Brain microvascular endothelial cell (primary cell): ENCODE measurements around the gene COL21A1.

ENCODE experiments used
- DNase-seq: peaks from one replicate; pipeline ENCODE4 v3.0.0-alpha.2; 2020
- H3K27ac ChIP-seq: fragments of 250-450 bp; sonication (Bioruptor Pico); 2 replicates; pipeline ENCODE4 v1.5.1; 2020; ENCODE audit warnings: mild to moderate bottlenecking, moderate library complexity
- H3K27me3 ChIP-seq: fragments of 250-450 bp; sonication (Bioruptor Pico); replicated peaks from 2 replicates; pipeline ENCODE4 v1.5.1; 2020; ENCODE audit warnings: mild to moderate bottlenecking
- H3K36me3 ChIP-seq: fragments of 250-450 bp; sonication (Bioruptor Pico); replicated peaks from 2 replicates; pipeline ENCODE4 v1.5.1; 2020; ENCODE audit warnings: mild to moderate bottlenecking
- H3K4me3 ChIP-seq: 2 replicates; pipeline ENCODE4 v1.5.1; 2011; ENCODE audit warnings: low read depth, mild to moderate bottlenecking, control low read depth, low read length, moderate library complexity
- in situ Hi-C: cut with HindIII; loops from 2 replicates; pipeline ENCODE4 v1.10.0; 2017; ENCODE audit warnings: low sequenced_read_pairs, low pct_ligation_motif_present
- TF ChIP-seq, protein P1 (sequence below): IDR thresholded peaks from 2 replicates; pipeline ENCODE4 v1.5.1; 2011; ENCODE audit warnings: low read depth, mild to moderate bottlenecking, moderate library complexity, low read length, control low read depth, inconsistent platforms; ENCODE audit errors: missing control alignments

COL21A1 gene

DNA sequence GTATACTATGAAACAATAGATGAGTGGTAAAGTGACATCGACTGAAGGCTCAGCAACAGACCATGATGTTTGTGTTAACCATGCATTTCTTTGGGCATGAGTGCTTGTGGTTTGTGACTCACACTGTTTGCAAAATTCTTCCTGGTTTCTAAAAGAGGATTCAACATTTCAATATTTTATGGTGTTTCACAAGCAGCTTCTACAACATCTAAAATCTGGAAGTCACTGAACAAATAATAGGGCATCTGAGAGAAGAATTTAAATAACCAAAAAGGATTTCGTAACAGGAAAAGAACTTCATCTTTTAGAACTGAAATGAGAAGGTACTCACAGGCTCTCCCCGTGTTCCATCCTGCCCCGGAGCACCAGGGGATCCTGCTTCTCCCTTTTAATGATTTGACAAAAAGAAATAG lies 146.2 kb downstream of the COL21A1 start:
- no peak overlapping the region for H3K4me3 ChIP-seq
- TF ChIP-seq, protein P1, sequence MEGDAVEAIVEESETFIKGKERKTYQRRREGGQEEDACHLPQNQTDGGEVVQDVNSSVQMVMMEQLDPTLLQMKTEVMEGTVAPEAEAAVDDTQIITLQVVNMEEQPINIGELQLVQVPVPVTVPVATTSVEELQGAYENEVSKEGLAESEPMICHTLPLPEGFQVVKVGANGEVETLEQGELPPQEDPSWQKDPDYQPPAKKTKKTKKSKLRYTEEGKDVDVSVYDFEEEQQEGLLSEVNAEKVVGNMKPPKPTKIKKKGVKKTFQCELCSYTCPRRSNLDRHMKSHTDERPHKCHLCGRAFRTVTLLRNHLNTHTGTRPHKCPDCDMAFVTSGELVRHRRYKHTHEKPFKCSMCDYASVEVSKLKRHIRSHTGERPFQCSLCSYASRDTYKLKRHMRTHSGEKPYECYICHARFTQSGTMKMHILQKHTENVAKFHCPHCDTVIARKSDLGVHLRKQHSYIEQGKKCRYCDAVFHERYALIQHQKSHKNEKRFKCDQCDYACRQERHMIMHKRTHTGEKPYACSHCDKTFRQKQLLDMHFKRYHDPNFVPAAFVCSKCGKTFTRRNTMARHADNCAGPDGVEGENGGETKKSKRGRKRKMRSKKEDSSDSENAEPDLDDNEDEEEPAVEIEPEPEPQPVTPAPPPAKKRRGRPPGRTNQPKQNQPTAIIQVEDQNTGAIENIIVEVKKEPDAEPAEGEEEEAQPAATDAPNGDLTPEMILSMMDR = no peak
- DNase-seq = peak; percentile 93
- H3K27ac ChIP-seq = peak overlapping the region; percentile 41
- no peaks in the 10 kb centered on the region for H3K36me3 ChIP-seq
- in situ Hi-C loops = no loop called here
- H3K27me3 ChIP-seq = no peaks in the 10 kb centered on the region

DNA sequence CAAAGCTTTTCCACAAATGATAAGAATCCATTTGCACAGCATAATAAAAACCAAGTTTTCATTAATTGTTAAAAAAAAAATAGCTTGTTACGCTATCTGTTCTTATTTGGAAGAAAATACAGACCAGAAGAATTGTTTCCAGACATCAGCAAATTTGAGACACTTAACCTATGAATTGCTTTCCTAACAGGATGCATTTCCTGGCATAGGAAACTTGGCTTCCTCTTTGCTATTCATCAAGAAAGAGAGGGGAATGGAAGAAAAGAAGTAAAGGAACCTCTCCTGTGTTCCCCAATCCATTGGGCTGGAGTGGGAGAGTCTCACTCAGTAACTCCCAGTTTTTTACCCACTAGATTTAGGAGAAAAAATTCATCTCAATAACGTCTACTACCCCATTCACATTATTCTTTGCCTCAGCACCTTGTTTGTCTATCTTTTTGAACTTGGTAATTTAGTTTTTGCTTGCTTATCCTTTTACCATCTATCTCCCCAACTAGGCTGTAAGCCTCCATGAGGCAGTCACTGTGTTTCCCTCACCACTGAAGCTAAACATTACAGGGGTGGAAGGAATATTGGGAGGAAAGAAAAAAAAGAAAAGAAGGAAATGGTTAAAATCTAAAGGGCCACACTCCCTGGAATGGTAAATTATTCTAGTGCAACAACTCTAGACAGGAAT lies 150.3 kb downstream of the COL21A1 start:
- no peaks in the 10 kb centered on the region for H3K36me3 ChIP-seq
- no peak overlapping the region for H3K27ac ChIP-seq
- DNase-seq = no peak
- in situ Hi-C loops = no loop called here
- TF ChIP-seq, protein P1 = no peak
- no peak overlapping the region for H3K4me3 ChIP-seq
- H3K27me3 ChIP-seq = no peaks in the 10 kb centered on the region

DNA sequence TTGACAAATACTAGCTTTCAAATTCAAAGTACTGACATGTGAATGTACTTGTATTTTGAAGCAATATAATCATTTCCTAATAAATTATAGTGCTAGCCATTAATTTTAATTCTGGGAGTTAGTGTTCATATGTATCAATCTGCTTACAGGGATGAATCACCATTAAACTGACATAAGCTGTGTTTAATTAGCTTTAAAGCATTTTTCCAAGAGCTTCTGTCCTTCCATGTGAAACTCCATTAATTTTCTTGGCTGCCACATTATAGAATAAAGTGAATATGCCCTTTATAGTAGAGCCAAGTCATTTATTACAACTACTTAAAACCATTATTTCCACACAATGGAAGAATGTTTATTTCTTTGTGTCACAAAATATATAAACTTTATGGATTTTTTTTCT lies 150.8 kb downstream of the COL21A1 start:
- Histone ChIP-seq H3K36me3 (no peaks in the 10 kb centered on the region), H3K4me3 (no peak overlapping the region), H3K27me3 (no peaks in the 10 kb centered on the region), H3K27ac (no peak overlapping the region)
- in situ Hi-C loops = no loop called here
- DNase-seq = no peak
- TF ChIP-seq, protein P1 = no peak

DNA sequence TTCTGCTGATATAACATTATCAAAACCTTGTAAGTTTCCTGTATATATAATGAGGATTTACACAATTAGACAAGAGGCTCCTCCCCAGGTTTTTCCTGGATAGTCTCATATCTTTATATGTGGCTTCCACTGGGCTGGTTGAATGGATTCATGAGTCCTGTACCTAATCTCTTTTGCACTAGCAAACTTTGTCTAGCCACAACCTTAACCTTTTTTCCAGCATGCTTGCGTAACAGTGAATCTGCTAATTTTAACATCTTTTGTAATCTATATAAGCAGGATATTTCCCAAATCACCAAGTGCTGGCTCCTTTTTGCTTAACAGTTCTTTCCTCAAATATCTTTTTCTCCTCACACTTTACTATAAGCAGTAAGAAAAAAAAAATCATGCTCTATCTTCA lies 153.6 kb downstream of the COL21A1 start:
- in situ Hi-C loops = no loop called here
- no peak for DNase-seq
- TF ChIP-seq, protein P1 = no peak
- H3K27ac ChIP-seq = no peak overlapping the region
- no peaks in the 10 kb centered on the region for H3K27me3 ChIP-seq
- H3K4me3 ChIP-seq = no peak overlapping the region
- H3K36me3 ChIP-seq = no peaks in the 10 kb centered on the region

DNA sequence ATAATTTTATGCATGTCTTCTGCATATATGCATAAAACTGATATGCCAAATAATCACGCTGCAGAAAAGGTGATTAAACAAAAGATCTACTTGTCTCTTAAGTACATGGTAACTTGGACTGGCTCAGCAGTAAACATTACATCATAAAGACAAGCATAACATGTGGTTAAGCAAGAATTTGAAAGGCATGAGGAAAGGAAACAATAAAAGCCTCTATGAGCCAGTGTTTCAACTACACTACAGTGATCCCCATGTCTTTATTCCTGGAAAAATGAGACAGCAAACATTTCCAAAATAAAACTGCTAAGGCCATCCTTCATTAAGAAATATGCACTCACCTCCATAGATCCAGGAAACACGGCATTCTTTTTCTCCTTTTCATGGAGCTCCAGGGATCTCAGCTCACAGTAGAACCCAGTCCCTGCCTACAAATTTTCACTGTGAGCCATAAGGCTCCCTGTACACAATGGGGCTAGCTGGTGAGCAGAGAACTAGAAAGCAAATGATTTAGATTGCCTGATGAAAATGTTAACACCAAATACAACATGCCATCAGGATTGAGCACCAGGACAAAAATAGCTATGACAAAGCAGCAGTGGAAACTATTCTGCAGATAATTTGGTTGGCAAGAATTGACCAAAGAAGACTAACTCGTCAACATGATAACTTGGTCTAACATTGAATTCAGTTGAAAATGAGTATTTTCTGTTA lies 156.1 kb downstream of the COL21A1 start:
- no peak overlapping the region for H3K4me3 ChIP-seq
- peak overlapping the region; percentile 49 for H3K27ac ChIP-seq
- in situ Hi-C loops = no loop called here
- DNase-seq = peak; percentile 61
- TF ChIP-seq, protein P1 = no peak
- no peaks in the 10 kb centered on the region for H3K27me3 ChIP-seq
- H3K36me3 ChIP-seq = no peaks in the 10 kb centered on the region
